IPS-15b (cell line): ENCODE measurements around the gene SGTA.

ENCODE experiments used
- H3K27me3 ChIP-seq: one replicate; pipeline ENCODE4 v1.6.1; 2013; ENCODE audit warnings: low read length; ENCODE audit not compliant: control insufficient read depth, insufficient read depth
- H3K36me3 ChIP-seq: one replicate; pipeline ENCODE4 v1.6.1; 2013; ENCODE audit warnings: low read length; ENCODE audit not compliant: control insufficient read depth, insufficient read depth
- H3K4me1 ChIP-seq: one replicate; pipeline ENCODE4 v1.6.1; 2013; ENCODE audit warnings: mild to moderate bottlenecking, low read length; ENCODE audit not compliant: control insufficient read depth, insufficient read depth
- H3K4me3 ChIP-seq: one replicate; pipeline ENCODE4 v1.5.1; 2013; ENCODE audit warnings: low read depth, low read length
- H3K9ac ChIP-seq: one replicate; pipeline ENCODE4 v1.6.1; 2013; ENCODE audit warnings: low read depth, mild to moderate bottlenecking, low read length
- H3K9me3 ChIP-seq: one replicate; pipeline ENCODE4 v1.6.1; 2013; ENCODE audit warnings: mild to moderate bottlenecking, low read length; ENCODE audit not compliant: control insufficient read depth, insufficient read depth

The SGTA gene

DNA sequence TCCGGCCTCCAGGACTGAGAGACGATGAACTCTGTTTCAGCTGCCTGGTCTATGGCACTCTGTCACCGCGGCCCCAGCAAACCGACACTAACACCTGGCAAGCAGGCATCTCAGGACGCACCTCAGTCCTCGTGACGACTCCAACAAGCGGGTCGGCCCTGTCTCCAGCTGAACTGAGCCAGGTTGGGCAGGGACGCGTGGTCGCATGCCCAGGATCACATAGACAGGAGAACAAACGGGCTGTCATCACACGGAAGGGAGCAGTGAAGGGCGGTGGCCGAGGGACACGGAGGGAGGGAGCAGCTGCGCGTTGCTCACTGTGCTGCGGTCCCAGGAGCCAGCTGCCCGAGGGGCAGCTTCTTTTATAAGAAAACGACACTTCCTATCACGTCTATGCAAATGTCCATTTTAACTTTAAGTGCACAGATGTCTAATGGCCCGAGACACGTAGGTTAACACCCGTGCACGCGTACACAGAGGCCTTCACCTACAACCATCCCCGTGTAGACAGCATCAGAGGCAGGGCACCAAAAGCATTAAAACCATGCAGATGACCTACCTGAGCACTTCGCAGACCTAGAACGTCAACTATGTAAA, 8.9 kb downstream of the SGTA start:
- Histone ChIP-seq H3K4me1 (no peaks in the 10 kb centered on the region), H3K4me3 (no peak overlapping the region), H3K9ac (peak overlapping the region; percentile 37), H3K9me3 (no peaks in the 10 kb centered on the region), H3K27me3 (no peaks in the 10 kb centered on the region), H3K36me3 (peaks cover 11% of the 10 kb centered on the region)

- no peaks in the 10 kb centered on the region for H3K4me1 ChIP-seq
- H3K36me3 ChIP-seq, result peaks cover 26% of the 10 kb centered on the region
- no peaks in the 10 kb centered on the region for H3K27me3 ChIP-seq
- H3K9ac ChIP-seq, result no peak overlapping the region
- no peak overlapping the region for H3K4me3 ChIP-seq
- no peaks in the 10 kb centered on the region for H3K9me3 ChIP-seq
These were observed 11.0 kb downstream of the SGTA start for GRCh38 chr19:2771786-2772674.

GRCh38 chr19:2770055-2771013, 12.7 kb downstream of the SGTA start:
- H3K9ac ChIP-seq, result no peak overlapping the region
- no peaks in the 10 kb centered on the region for H3K27me3 ChIP-seq
- H3K4me1 ChIP-seq, result no peaks in the 10 kb centered on the region
- no peak overlapping the region for H3K4me3 ChIP-seq
- peaks cover 37% of the 10 kb centered on the region for H3K36me3 ChIP-seq
- H3K9me3 ChIP-seq, result no peaks in the 10 kb centered on the region

DNA sequence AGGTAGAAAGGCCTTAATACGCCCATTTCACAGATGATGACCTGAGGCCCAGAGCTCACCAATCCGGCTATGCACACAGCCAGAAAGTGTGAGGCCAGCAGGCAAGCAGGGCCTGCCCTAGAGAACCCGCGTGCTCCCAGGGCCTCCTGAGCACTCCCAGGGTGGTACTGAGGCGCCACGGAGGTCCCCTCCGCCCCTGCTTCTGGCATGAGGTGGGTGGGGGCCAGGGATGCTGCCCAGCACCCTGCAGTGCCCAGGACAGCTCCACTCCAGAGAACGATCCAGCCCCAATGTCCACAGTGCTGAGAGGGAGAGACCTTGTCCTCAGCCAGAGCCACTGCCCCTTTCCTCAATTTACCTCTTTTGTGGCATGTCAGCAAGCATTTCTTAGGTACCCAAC, 13.9 kb downstream of the SGTA start:
- Histone ChIP-seq H3K4me1 (no peaks in the 10 kb centered on the region), H3K36me3 (peaks cover 44% of the 10 kb centered on the region), H3K4me3 (no peak overlapping the region), H3K27me3 (no peaks in the 10 kb centered on the region), H3K9ac (no peak overlapping the region), H3K9me3 (no peaks in the 10 kb centered on the region)

- no peaks in the 10 kb centered on the region for H3K9me3 ChIP-seq
- no peak overlapping the region for H3K4me3 ChIP-seq
- H3K9ac ChIP-seq, result no peak overlapping the region
- no peaks in the 10 kb centered on the region for H3K4me1 ChIP-seq
- H3K36me3 ChIP-seq, result peaks cover 51% of the 10 kb centered on the region
- H3K27me3 ChIP-seq, result no peaks in the 10 kb centered on the region
These were observed 14.5 kb downstream of the SGTA start for GRCh38 chr19:2768365-2769132.

- H3K36me3 ChIP-seq, result peaks cover 58% of the 10 kb centered on the region
- H3K4me3 ChIP-seq, result no peak overlapping the region
- H3K9ac ChIP-seq, result no peak overlapping the region
- H3K27me3 ChIP-seq, result no peaks in the 10 kb centered on the region
- no peaks in the 10 kb centered on the region for H3K4me1 ChIP-seq
- no peaks in the 10 kb centered on the region for H3K9me3 ChIP-seq
These were observed 15.4 kb downstream of the SGTA start for GRCh38 chr19:2767688-2768087.

DNA sequence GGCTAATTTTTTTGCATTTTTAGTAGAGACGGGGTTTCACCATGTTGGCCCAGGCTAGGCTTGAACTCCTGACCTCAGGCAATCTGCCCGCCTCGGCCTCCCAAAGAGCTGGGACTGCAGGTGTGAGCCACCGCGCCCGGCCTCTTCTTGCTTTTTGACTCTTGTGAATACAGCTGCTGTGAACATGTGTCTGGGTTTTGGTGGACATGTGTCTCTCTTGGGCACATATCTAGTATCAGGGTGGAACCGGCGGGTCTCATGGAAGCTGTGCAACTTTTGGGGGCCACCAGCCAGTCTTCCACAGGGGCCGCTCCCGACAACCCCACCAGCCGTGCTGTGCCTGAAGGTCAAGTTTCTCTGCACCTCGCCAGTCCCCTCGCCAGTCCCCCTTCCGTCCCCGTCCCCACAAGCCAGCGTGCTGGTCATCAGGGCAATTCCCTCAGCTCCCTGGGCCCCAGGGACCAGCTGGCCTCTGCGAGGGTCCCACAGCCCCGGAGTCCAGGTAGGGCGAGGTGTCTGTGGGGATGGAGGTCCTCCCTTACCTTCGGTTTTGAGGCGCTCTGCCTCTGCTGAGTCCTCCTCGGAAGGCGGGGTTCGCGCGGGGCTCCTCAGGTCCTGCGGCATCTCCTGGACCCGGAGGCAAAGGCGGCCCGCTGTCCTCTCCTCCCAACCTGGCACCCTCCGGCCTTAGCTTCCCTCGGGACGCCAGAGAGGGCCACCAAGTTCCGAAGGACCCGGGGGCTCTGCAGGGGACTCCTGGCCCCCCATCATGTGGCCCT, 16.3 kb downstream of the SGTA start:
- Histone ChIP-seq H3K4me3 (no peak overlapping the region), H3K9ac (no peak overlapping the region), H3K4me1 (no peaks in the 10 kb centered on the region), H3K9me3 (no peaks in the 10 kb centered on the region), H3K36me3 (peaks cover 67% of the 10 kb centered on the region), H3K27me3 (no peaks in the 10 kb centered on the region)

DNA sequence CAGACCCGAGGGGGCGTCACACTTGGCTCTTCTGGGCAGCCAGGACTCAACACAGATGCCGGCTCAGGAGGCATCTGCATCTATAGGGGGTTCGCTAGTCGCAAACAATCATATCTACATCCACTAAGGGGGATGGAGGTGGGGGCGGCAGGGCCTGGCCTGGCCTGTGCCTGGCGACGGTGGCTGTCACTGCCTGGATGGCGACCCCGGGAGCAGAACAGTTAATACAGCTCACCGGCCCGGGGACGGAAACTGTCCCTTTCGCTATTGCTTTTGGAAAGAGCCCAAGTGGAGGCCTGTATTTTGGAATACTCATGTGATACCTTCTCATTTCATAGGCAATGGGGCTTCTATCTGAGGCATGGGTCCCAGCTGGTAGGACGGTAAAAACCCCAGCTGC, 17.7 kb downstream of the SGTA start:
- no peaks in the 10 kb centered on the region for H3K9me3 ChIP-seq
- H3K36me3 ChIP-seq, result peaks cover 74% of the 10 kb centered on the region
- H3K4me1 ChIP-seq, result no peaks in the 10 kb centered on the region
- no peaks in the 10 kb centered on the region for H3K27me3 ChIP-seq
- H3K4me3 ChIP-seq, result no peak overlapping the region
- H3K9ac ChIP-seq, result no peak overlapping the region

- Histone ChIP-seq H3K27me3 (no peaks in the 10 kb centered on the region), H3K9me3 (no peaks in the 10 kb centered on the region), H3K4me1 (no peaks in the 10 kb centered on the region), H3K4me3 (no peak overlapping the region), H3K36me3 (peaks cover 71% of the 10 kb centered on the region), H3K9ac (no peak overlapping the region)
These were observed 18.1 kb downstream of the SGTA start for GRCh38 chr19:2764945-2765344.

DNA sequence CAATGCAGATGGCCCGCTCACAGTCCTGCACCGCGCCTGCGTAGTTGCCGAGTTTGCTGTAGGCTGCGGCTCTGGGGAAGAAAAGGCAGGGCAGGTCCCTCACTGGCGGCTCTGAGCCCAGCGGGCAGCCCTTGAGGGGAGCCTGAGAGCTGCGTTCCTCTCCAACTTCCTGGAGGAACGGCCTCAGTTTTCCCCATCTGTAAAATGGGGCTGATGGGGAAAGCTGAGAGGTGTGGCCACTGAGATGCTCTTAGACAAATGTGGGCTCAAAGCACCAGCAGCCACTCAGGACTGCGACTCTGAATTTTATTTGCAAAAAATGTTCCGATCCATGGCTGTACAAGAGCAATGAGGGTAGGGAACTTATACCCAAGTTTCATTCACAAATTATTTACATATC, 19.4 kb downstream of the SGTA start:
- no peaks in the 10 kb centered on the region for H3K9me3 ChIP-seq
- peaks cover 68% of the 10 kb centered on the region for H3K36me3 ChIP-seq
- no peaks in the 10 kb centered on the region for H3K27me3 ChIP-seq
- H3K4me1 ChIP-seq, result no peaks in the 10 kb centered on the region
- H3K9ac ChIP-seq, result no peak overlapping the region
- no peak overlapping the region for H3K4me3 ChIP-seq
